Activated CD8-positive, alpha-beta T cell treated with anti-CD3 and anti-CD28 coated beads, Interleukin-2, amount 10 ng/mL, durations not matched to agents 7 days and 5 days (primary cell): ENCODE measurements around the gene SHANK3. TPM values are rescaled to one million over a fixed set of nuclear protein-coding genes. Genes with fewer than 3 reads are reported as not detected.

Experiments used
- ATAC-seq: fragments of 150-1000 bp; cut with Tn5 transposase; one replicate; pipeline ENCODE4 v1.10.0; 2021; ENCODE audit warnings: moderate library complexity
- CTCF ChIA-PET: fragments of 350-600 bp; sonication (Branson Sonifier 250); formaldehyde crosslinking; loops from one replicate; lab custom pipeline; 2021; ENCODE audit warnings: antibody characterized with exemption; lab: Charles Lee
- POLR2A ChIA-PET: fragments of 350-600 bp; sonication (Branson Sonifier 250); formaldehyde crosslinking; loops from one replicate; lab custom pipeline; 2021; ENCODE audit warnings: antibody characterized with exemption; lab: Charles Lee
- DNase-seq: peaks from one replicate; pipeline ENCODE4 v3.0.0-alpha.2; 2020
- H3K27ac Mint-ChIP-seq: one replicate; pipeline ENCODE4 v1.8.0; 2021; ENCODE audit warnings: mild to moderate bottlenecking, mixed read lengths
- H3K27me3 Mint-ChIP-seq: one replicate; pipeline ENCODE4 v1.8.0; 2021; ENCODE audit warnings: low read depth, mixed read lengths
- H3K36me3 Mint-ChIP-seq: one replicate; pipeline ENCODE4 v1.8.0; 2021; ENCODE audit warnings: low read depth, mixed read lengths
- H3K4me1 Mint-ChIP-seq: one replicate; pipeline ENCODE4 v1.8.0; 2021; ENCODE audit warnings: low read depth, mixed read lengths
- H3K4me3 Mint-ChIP-seq: one replicate; pipeline ENCODE4 v1.8.0; 2021; ENCODE audit warnings: mild to moderate bottlenecking, mixed read lengths
- H3K9me3 Mint-ChIP-seq: one replicate; pipeline ENCODE4 v1.8.0; 2022; ENCODE audit warnings: mixed read lengths; ENCODE audit not compliant: insufficient read depth
- total RNA-seq, 2 experiments: library from RNA; stranded (reverse); gene quantifications; one replicate each; pipeline ENCODE4 v1.2.3, GENCODE V29; 2021

SHANK3 gene
- total RNA-seq, 2 experiments from 2014 or later: 0.05 TPM; not detected in 1

- Mint-ChIP-seq H3K36me3 (no peaks in the 10 kb centered on the region), H3K4me1 (peaks cover 4% of the 10 kb centered on the region), H3K27ac (no peak overlapping the region), H3K9me3 (no peaks in the 10 kb centered on the region), H3K4me3 (no peak overlapping the region), H3K27me3 (peaks cover 4% of the 10 kb centered on the region)
- POLR2A ChIA-PET: no interaction called here
- no peak for ATAC-seq
- DNase-seq: no peak
- CTCF ChIA-PET: no interaction called here
Observed at GRCh38 chr22:50696799-50697561, 24.4 kb downstream of the SHANK3 start.

- H3K36me3 Mint-ChIP-seq: no peaks in the 10 kb centered on the region
Observed at GRCh38 chr22:50697667-50698506, 25.3 kb downstream of the SHANK3 start.

GRCh38 chr22:50698546-50698945 is 25.9 kb downstream of the SHANK3 start:
- Mint-ChIP-seq H3K9me3 (no peaks in the 10 kb centered on the region), H3K4me1 (peaks cover 15% of the 10 kb centered on the region), H3K27ac (no peak overlapping the region), H3K4me3 (no peak overlapping the region), H3K36me3 (no peaks in the 10 kb centered on the region), H3K27me3 (peaks cover 2% of the 10 kb centered on the region)
- no peak for ATAC-seq
- no peak for DNase-seq
- ChIA-PET CTCF (no interaction called here), POLR2A (interaction anchor here (0.6 kb wide), 1 partner anchor 169 kb away, joined by 4 read pairs; the partner anchor contains the start of gene TYMP)

More at GRCh38 chr22:50697667-50698506, 25.3 kb downstream of the SHANK3 start:
- CTCF ChIA-PET: no interaction called here
- H3K27ac Mint-ChIP-seq: no peak overlapping the region
- H3K27me3 Mint-ChIP-seq: peaks cover 3% of the 10 kb centered on the region
- no peaks in the 10 kb centered on the region for H3K9me3 Mint-ChIP-seq
- ATAC-seq (no peak), DNase-seq (no peak)
- POLR2A ChIA-PET: no interaction called here
- peaks cover 13% of the 10 kb centered on the region for H3K4me1 Mint-ChIP-seq
- no peak overlapping the region for H3K4me3 Mint-ChIP-seq

- POLR2A ChIA-PET: interaction anchor here (0.6 to 1.3 kb wide), 2 partner anchors 123 to 169 kb away, joined by 3 to 4 read pairs; partner anchors contain the start of gene TYMP
- H3K36me3 Mint-ChIP-seq: no peaks in the 10 kb centered on the region
- no peak overlapping the region for H3K27ac Mint-ChIP-seq
- no peak overlapping the region for H3K4me3 Mint-ChIP-seq
- DNase-seq: no peak
- CTCF ChIA-PET: interaction anchor here (0.9 kb wide), 1 partner anchor 78 kb away, joined by 3 read pairs; no protein-coding TSS in a partner anchor
- no peak for ATAC-seq
- H3K27me3 Mint-ChIP-seq: no peaks in the 10 kb centered on the region
- H3K4me1 Mint-ChIP-seq: peaks cover 14% of the 10 kb centered on the region
- no peaks in the 10 kb centered on the region for H3K9me3 Mint-ChIP-seq
Observed at GRCh38 chr22:50699001-50699755, 26.6 kb downstream of the SHANK3 start.

- POLR2A ChIA-PET: interaction anchor here (1.3 kb wide), 1 partner anchor 123 kb away, joined by 3 read pairs; no protein-coding TSS in a partner anchor
- no peaks in the 10 kb centered on the region for H3K27me3 Mint-ChIP-seq
- H3K36me3 Mint-ChIP-seq: no peaks in the 10 kb centered on the region
- no peaks in the 10 kb centered on the region for H3K9me3 Mint-ChIP-seq
- no peak overlapping the region for H3K27ac Mint-ChIP-seq
- no peak overlapping the region for H3K4me3 Mint-ChIP-seq
- CTCF ChIA-PET: interaction anchor here (0.9 kb wide), 1 partner anchor 79 kb away, joined by 3 read pairs; no protein-coding TSS in a partner anchor
- ATAC-seq (no peak), DNase-seq (no peak)
- H3K4me1 Mint-ChIP-seq: peaks cover 13% of the 10 kb centered on the region
Observed at GRCh38 chr22:50699756-50700386, 27.2 kb downstream of the SHANK3 start.

GRCh38 chr22:50700387-50701075 is 27.9 kb downstream of the SHANK3 start:
- H3K27me3 Mint-ChIP-seq: no peaks in the 10 kb centered on the region
- CTCF ChIA-PET: interaction anchor here (0.6 to 0.9 kb wide), 2 partner anchors 10 to 80 kb away, joined by 3 read pairs; no protein-coding TSS in a partner anchor
- POLR2A ChIA-PET: interaction anchor here (1.3 kb wide), 1 partner anchor 124 kb away, joined by 3 read pairs; no protein-coding TSS in a partner anchor
- H3K9me3 Mint-ChIP-seq: no peaks in the 10 kb centered on the region
- H3K27ac Mint-ChIP-seq: peak overlapping the region; percentile 23
- H3K36me3 Mint-ChIP-seq: no peaks in the 10 kb centered on the region
- H3K4me3 Mint-ChIP-seq: no peak overlapping the region
- H3K4me1 Mint-ChIP-seq: peaks cover 13% of the 10 kb centered on the region
- no peak for DNase-seq
- ATAC-seq: no peak

- no peak overlapping the region for H3K27ac Mint-ChIP-seq
- no peaks in the 10 kb centered on the region for H3K9me3 Mint-ChIP-seq
- POLR2A ChIA-PET: no interaction called here
- no peaks in the 10 kb centered on the region for H3K27me3 Mint-ChIP-seq
- CTCF ChIA-PET: interaction anchor here (0.6 kb wide), 1 partner anchor 10 kb away, joined by 3 read pairs; no protein-coding TSS in a partner anchor
- no peak overlapping the region for H3K4me3 Mint-ChIP-seq
- DNase-seq: no peak
- peaks cover 13% of the 10 kb centered on the region for H3K4me1 Mint-ChIP-seq
- H3K36me3 Mint-ChIP-seq: no peaks in the 10 kb centered on the region
- no peak for ATAC-seq
Observed at GRCh38 chr22:50701076-50701419, 28.4 kb downstream of the SHANK3 start.

- H3K9me3 Mint-ChIP-seq: no peaks in the 10 kb centered on the region
- no peak overlapping the region for H3K27ac Mint-ChIP-seq
- ChIA-PET CTCF (interaction anchor here (0.6 kb wide), 1 partner anchor 11 kb away, joined by 3 read pairs; no protein-coding TSS in a partner anchor), POLR2A (no interaction called here)
- DNase-seq (no peak), ATAC-seq (no peak)
- H3K4me3 Mint-ChIP-seq: no peak overlapping the region
- H3K36me3 Mint-ChIP-seq: no peaks in the 10 kb centered on the region
- peaks cover 13% of the 10 kb centered on the region for H3K4me1 Mint-ChIP-seq
- no peaks in the 10 kb centered on the region for H3K27me3 Mint-ChIP-seq
Observed at GRCh38 chr22:50701428-50702154, 29.0 kb downstream of the SHANK3 start.

- ATAC-seq: peak; percentile 72
- Mint-ChIP-seq H3K27ac (peak overlapping the region; percentile 40), H3K4me3 (no peak overlapping the region), H3K9me3 (no peaks in the 10 kb centered on the region), H3K36me3 (no peaks in the 10 kb centered on the region), H3K27me3 (no peaks in the 10 kb centered on the region), H3K4me1 (peaks cover 13% of the 10 kb centered on the region)
- POLR2A ChIA-PET: no interaction called here
- DNase-seq: peak; percentile 27
- CTCF ChIA-PET: interaction anchor here (0.7 to 1.0 kb wide), 2 partner anchors 8 to 11 kb away, joined by 3 to 5 read pairs; no protein-coding TSS in a partner anchor
Observed at GRCh38 chr22:50702261-50702671, 29.6 kb downstream of the SHANK3 start.
